NT2/D1 (cell line): ENCODE results near the gene NRXN3.

Source experiments
- SUZ12 ChIP-seq: IDR thresholded peaks from 2 replicates; pipeline ENCODE4 v1.6.1; 2011; ENCODE audit not compliant: insufficient read length, insufficient read depth; ENCODE audit errors: extremely low read depth
- YY1 ChIP-seq: IDR thresholded peaks from 2 replicates; pipeline ENCODE4 v1.6.1; 2011; ENCODE audit not compliant: insufficient read length, insufficient read depth
- ZNF274 ChIP-seq: IDR thresholded peaks from 2 replicates; pipeline ENCODE4 v1.6.1; 2011; ENCODE audit warnings: mild to moderate bottlenecking, low read depth, low read length

- TF ChIP-seq ZNF274 (no peak), SUZ12 (no peak), YY1 (no peak)
These were observed 747.3 kb downstream of the NRXN3 start for GRCh38 chr14:78917462-78917861.
